H9 (cell line): ENCODE measurements around the gene CRHR1. TPM values are rescaled to one million over a fixed set of nuclear protein-coding genes. Genes with fewer than 3 reads are reported as not detected.

Experiments used
- DNase-seq: peaks from one replicate; pipeline ENCODE4 v3.0.0-alpha.2; 2017
- H2AFZ ChIP-seq: one replicate; pipeline ENCODE4 v1.6.1; 2013; ENCODE audit warnings: mild to moderate bottlenecking, low read length, control low read depth, moderate library complexity
- H2AK5ac ChIP-seq: 2 replicates; pipeline ENCODE4 v1.6.1; 2013; ENCODE audit warnings: low read length, control low read depth, mixed read lengths; ENCODE audit not compliant: insufficient read length
- H2BK120ac ChIP-seq: one replicate; pipeline ENCODE4 v1.6.1; 2013; ENCODE audit warnings: low read depth, mild to moderate bottlenecking, low read length, control low read depth, inconsistent platforms; ENCODE audit not compliant: poor library complexity, severe bottlenecking
- H2BK12ac ChIP-seq: 2 replicates; pipeline ENCODE4 v1.6.1; 2013; ENCODE audit warnings: low read length, control low read depth, mixed read lengths, low read depth; ENCODE audit not compliant: insufficient read length
- H2BK15ac ChIP-seq: 2 replicates; pipeline ENCODE4 v1.6.1; 2013; ENCODE audit warnings: low read depth, low read length, control low read depth
- H2BK20ac ChIP-seq: one replicate; pipeline ENCODE4 v1.6.1; 2013; ENCODE audit warnings: low read depth, mild to moderate bottlenecking, low read length, control low read depth, inconsistent platforms; ENCODE audit not compliant: poor library complexity, severe bottlenecking
- H2BK5ac ChIP-seq: 2 replicates; pipeline ENCODE4 v1.6.1; 2013; ENCODE audit warnings: low read length, control low read depth, mixed read lengths; ENCODE audit not compliant: insufficient read length
- H3K14ac ChIP-seq: 2 replicates; pipeline ENCODE4 v1.6.1; 2013; ENCODE audit warnings: low read length, control low read depth; ENCODE audit not compliant: insufficient read depth
- H3K18ac ChIP-seq: 2 replicates; pipeline ENCODE4 v1.6.1; 2013; ENCODE audit warnings: low read depth, mild to moderate bottlenecking, mixed read lengths, low read length, control low read depth; ENCODE audit not compliant: insufficient read length
- H3K23ac ChIP-seq: 2 replicates; pipeline ENCODE4 v1.6.1; 2013; ENCODE audit warnings: low read length, control low read depth, mixed read lengths, low read depth; ENCODE audit not compliant: insufficient read length
- H3K23me2 ChIP-seq: 2 replicates; pipeline ENCODE4 v1.6.1; 2013; ENCODE audit warnings: low read depth, mild to moderate bottlenecking, mixed read lengths, low read length, control low read depth; ENCODE audit not compliant: insufficient read length, poor library complexity, severe bottlenecking
- H3K27ac ChIP-seq: 2 replicates; pipeline ENCODE4 v1.5.1; 2013; ENCODE audit warnings: low read length, control low read depth, mixed read lengths, low read depth; ENCODE audit not compliant: insufficient read length
- H3K27me3 ChIP-seq: 2 replicates; pipeline ENCODE4 v1.6.1; 2013; ENCODE audit warnings: low read length, control low read depth, inconsistent platforms; ENCODE audit not compliant: insufficient read depth
- H3K4ac ChIP-seq: 2 replicates; pipeline ENCODE4 v1.6.1; 2013; ENCODE audit warnings: low read depth, mild to moderate bottlenecking, control low read depth, inconsistent platforms, low read length, moderate library complexity
- H3K4me1 ChIP-seq: 2 replicates; pipeline ENCODE4 v1.6.1; 2013; ENCODE audit warnings: low read length, control low read depth, inconsistent platforms; ENCODE audit not compliant: insufficient read depth
- H3K4me2 ChIP-seq: 2 replicates; pipeline ENCODE4 v1.6.1; 2013; ENCODE audit warnings: low read length, control low read depth, mixed read lengths; ENCODE audit not compliant: insufficient read length, insufficient read depth
- H3K56ac ChIP-seq: 2 replicates; pipeline ENCODE4 v1.6.1; 2013; ENCODE audit warnings: low read depth, mild to moderate bottlenecking, mixed read lengths, low read length, control low read depth; ENCODE audit not compliant: insufficient read length
- H3K79me1 ChIP-seq: 2 replicates; pipeline ENCODE4 v1.6.1; 2013; ENCODE audit warnings: low read depth, mild to moderate bottlenecking, moderate library complexity, low read length, control low read depth, inconsistent platforms; ENCODE audit not compliant: insufficient read depth, poor library complexity, severe bottlenecking
- H3K79me2 ChIP-seq: 2 replicates; pipeline ENCODE4 v1.6.1; 2013; ENCODE audit warnings: low read length, control low read depth, inconsistent platforms; ENCODE audit not compliant: insufficient read depth
- H3K9ac ChIP-seq: 2 replicates; pipeline ENCODE4 v1.6.1; 2013; ENCODE audit warnings: low read length, control low read depth, mixed read lengths; ENCODE audit not compliant: insufficient read length; ENCODE audit errors: extremely low read depth
- H3K9me3 ChIP-seq: one replicate; pipeline ENCODE4 v1.6.1; 2013; ENCODE audit warnings: low read depth, low read length, inconsistent platforms; ENCODE audit not compliant: control insufficient read depth
- H3T11ph ChIP-seq: one replicate; pipeline ENCODE4 v1.6.1; 2013; ENCODE audit warnings: mild to moderate bottlenecking, low read length, control low read depth, inconsistent platforms
- H4K20me1 ChIP-seq: one replicate; pipeline ENCODE4 v1.6.1; 2013; ENCODE audit not compliant: control insufficient read depth, insufficient read length, insufficient read depth
- H4K5ac ChIP-seq: 2 replicates; pipeline ENCODE4 v1.6.1; 2013; ENCODE audit warnings: low read depth, mild to moderate bottlenecking, mixed read lengths, low read length, control low read depth; ENCODE audit not compliant: insufficient read length
- H4K8ac ChIP-seq: replicated peaks from 2 replicates; pipeline ENCODE4 v1.6.1; 2013; ENCODE audit warnings: low read length, control low read depth, mixed read lengths, low read depth; ENCODE audit not compliant: insufficient read length
- H4K91ac ChIP-seq: 2 replicates; pipeline ENCODE4 v1.6.1; 2013; ENCODE audit warnings: low read depth, mild to moderate bottlenecking, moderate library complexity, mixed read lengths, low read length, control low read depth; ENCODE audit not compliant: insufficient read length
- H3K27ac Mint-ChIP-seq, 3 experiments: 2 replicates in 2 of 3; 3 replicates in 1 of 3; pipeline ENCODE4 v1.8.0; 2020 to 2021; ENCODE audit warnings: mixed read lengths in 3 of 3, mild to moderate bottlenecking in 1 of 3, moderate library complexity in 1 of 3
- H3K27me3 Mint-ChIP-seq: 2 replicates; pipeline ENCODE4 v1.8.0; 2021; ENCODE audit warnings: low read depth, mild to moderate bottlenecking, moderate library complexity, mixed read lengths
- H3K36me3 Mint-ChIP-seq, 3 experiments: 2 replicates in 2 of 3; 3 replicates in 1 of 3; pipeline ENCODE4 v1.8.0; 2020 to 2021; ENCODE audit warnings: low read depth in 3 of 3, mixed read lengths in 3 of 3; ENCODE audit not compliant: insufficient read depth in 1 of 3
- H3K4me1 Mint-ChIP-seq, 2 experiments: 2 replicates each; pipeline ENCODE4 v1.8.0; 2020; ENCODE audit warnings: mixed read lengths in 2 of 2
- H3K4me3 Mint-ChIP-seq, 2 experiments: 2 replicates in 1 of 2; 3 replicates in 1 of 2; pipeline ENCODE4 v1.8.0; 2020 to 2021; ENCODE audit warnings: mild to moderate bottlenecking in 2 of 2, mixed read lengths in 2 of 2, moderate library complexity in 1 of 2
- H3K9me3 Mint-ChIP-seq, 2 experiments: 2 replicates in 1 of 2; 3 replicates in 1 of 2; pipeline ENCODE4 v1.8.0; 2020; ENCODE audit warnings: mild to moderate bottlenecking in 2 of 2, mixed read lengths in 2 of 2, moderate library complexity in 1 of 2
- WGBS: extraction: QIAGEN DNeasy Blood & Tissue Kit; methylation state at CpG from one replicate; pipeline ENCODE4 v1.1.7; 2013; ENCODE audit warnings: missing lambda C conversion rate, low lambda C conversion rate, mixed read lengths; ENCODE audit not compliant: insufficient read length; ENCODE audit errors: extremely low coverage; 5-methylcytosine and 5-hydroxymethylcytosine counted together
- total RNA-seq: library from RNA; stranded (reverse); gene quantifications from 2 replicates; pipeline ENCODE4 v1.2.1, GENCODE V29; 2021
- TF ChIP-seq, protein P1 (sequence below): fragments of 200-600 bp; sonication (generic); conservative IDR thresholded peaks from 3 replicates; pipeline ENCODE4 v1.8.0; 2021; ENCODE audit warnings: antibody characterized with exemption, mild to moderate bottlenecking

Gene CRHR1
- total RNA-seq, 1 experiment from 2014 or later: 0.52 TPM

DNA sequence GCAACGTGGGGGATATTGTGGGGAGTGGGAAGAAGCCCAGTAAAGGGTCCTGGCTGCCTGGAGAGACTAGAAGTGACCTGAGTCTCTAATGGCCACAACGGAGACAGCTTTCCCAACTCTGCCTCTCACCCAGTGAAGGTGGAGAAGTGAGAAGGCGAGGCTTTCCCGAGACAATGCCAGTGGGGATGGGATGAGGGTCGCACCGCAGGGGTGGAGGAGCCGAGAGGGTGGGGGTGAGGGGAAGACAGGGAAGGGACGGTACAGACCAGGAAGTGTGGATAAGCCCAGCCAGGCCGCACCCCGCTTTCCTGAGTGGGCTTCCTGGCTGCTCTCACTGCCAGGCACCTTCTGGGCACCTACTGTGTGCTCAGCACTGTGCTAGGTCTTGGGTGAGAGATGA is 53.1 kb downstream of the CRHR1 start:
- Histone ChIP-seq H3K4ac (no peak overlapping the region), H3T11ph (no peak overlapping the region), H3K79me1 (no peaks in the 10 kb centered on the region), H3K27ac (no peak overlapping the region), H3K9me3 (no peaks in the 10 kb centered on the region), H3K23ac (no peak overlapping the region), H4K5ac (no peak overlapping the region), H2AK5ac (no peak overlapping the region), H4K91ac (no peak overlapping the region), H3K4me2 (no peak overlapping the region), H2BK20ac (no peak overlapping the region), H2BK5ac (no peak overlapping the region), H3K56ac (no peak overlapping the region), H3K4me1 (no peaks in the 10 kb centered on the region), H2BK12ac (no peak overlapping the region), H3K14ac (no peak overlapping the region), H3K23me2 (no peaks in the 10 kb centered on the region), H4K8ac (no peak overlapping the region), H3K79me2 (no peaks in the 10 kb centered on the region), H3K18ac (no peak overlapping the region), H4K20me1 (no peaks in the 10 kb centered on the region), H2AFZ (no peak overlapping the region), H2BK15ac (no peak overlapping the region), H3K9ac (no peak overlapping the region), H2BK120ac (no peak overlapping the region), H3K27me3 (no peaks in the 10 kb centered on the region)
- H3K4me1 Mint-ChIP-seq: peaks cover 3 to 12% of the 10 kb centered on the region in 2 experiments; a peak in 2 of 4 replicates
- TF ChIP-seq, protein P1, sequence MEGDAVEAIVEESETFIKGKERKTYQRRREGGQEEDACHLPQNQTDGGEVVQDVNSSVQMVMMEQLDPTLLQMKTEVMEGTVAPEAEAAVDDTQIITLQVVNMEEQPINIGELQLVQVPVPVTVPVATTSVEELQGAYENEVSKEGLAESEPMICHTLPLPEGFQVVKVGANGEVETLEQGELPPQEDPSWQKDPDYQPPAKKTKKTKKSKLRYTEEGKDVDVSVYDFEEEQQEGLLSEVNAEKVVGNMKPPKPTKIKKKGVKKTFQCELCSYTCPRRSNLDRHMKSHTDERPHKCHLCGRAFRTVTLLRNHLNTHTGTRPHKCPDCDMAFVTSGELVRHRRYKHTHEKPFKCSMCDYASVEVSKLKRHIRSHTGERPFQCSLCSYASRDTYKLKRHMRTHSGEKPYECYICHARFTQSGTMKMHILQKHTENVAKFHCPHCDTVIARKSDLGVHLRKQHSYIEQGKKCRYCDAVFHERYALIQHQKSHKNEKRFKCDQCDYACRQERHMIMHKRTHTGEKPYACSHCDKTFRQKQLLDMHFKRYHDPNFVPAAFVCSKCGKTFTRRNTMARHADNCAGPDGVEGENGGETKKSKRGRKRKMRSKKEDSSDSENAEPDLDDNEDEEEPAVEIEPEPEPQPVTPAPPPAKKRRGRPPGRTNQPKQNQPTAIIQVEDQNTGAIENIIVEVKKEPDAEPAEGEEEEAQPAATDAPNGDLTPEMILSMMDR: no peak
- no peaks in the 10 kb centered on the region for H3K9me3 Mint-ChIP-seq
- no peaks in the 10 kb centered on the region for H3K36me3 Mint-ChIP-seq
- no peak overlapping the region for H3K4me3 Mint-ChIP-seq
- peaks cover 4% of the 10 kb centered on the region for H3K27me3 Mint-ChIP-seq
- H3K27ac Mint-ChIP-seq: no peak overlapping the region; a peak in 1 of 7 replicates
- no peak for DNase-seq
- no CpG with 5 or more reads among the region's 10 CpGs for WGBS
